ENCODE measurements around the gene FKBP15.
"Not testable (repeated sequence)": the region's sequence is repeated elsewhere in the genome, so short reads cannot be mapped to it uniquely, and the experiment has no call there.

The FKBP15 gene

DNA sequence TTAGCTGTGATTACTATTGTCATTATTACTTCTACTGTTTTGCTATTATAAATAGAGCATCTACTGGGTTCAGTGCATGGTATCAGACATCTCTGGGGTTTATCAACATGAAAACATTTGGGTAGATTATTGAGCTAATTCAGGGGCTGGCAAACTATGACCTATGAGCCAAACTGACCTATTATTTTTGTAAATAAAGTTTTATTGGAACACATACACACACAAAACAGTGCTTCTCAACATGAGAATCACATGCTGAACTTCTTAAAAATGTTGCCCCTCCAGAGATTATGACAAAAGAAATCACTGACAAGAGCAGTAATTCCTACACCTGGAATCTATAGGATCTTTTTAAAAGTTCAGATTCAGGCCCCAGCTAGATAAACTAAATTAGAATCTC lies 39.9 kb downstream of the FKBP15 start:
- no peak for DNase-seq

DNA sequence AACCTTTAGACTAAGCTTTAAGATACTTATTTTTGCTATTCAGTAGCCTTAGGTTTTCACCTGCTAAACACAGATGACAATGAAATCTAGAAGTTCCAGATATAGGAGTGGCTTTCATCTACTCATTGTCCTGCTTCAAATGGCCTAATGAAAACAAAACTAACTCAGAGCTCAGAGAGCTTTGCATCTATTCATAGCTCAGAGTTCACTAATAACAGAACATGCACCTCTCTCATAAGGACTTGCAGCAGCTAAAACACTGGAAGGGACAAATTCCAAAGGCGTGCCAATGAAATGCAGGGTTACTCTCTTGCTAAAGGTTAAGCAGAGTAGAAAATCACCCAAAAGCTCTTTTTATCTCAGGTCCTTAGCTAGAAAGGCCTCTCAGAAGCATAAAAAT lies 41.2 kb downstream of the FKBP15 start:
- no peak for DNase-seq

DNA sequence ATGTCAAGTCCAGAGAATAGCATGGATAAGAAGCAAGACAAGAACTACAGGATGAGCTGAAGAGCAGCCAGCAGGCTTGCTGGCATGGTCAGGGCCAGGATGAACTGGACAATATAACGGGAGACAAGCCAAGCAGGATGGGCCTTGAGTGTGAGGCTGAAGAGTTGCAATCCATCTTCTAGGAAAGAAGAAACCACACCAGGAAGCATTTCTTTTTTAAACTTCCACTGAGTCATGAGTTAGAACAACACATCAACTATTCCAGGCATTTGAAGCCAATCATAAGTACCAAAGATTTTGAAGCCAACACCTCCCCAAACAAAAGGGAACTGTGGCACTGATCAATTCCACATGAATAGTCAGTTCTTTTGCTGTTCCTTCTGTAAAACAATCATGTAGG lies 43.0 kb downstream of the FKBP15 start:
- DNase-seq, result no peak

DNA sequence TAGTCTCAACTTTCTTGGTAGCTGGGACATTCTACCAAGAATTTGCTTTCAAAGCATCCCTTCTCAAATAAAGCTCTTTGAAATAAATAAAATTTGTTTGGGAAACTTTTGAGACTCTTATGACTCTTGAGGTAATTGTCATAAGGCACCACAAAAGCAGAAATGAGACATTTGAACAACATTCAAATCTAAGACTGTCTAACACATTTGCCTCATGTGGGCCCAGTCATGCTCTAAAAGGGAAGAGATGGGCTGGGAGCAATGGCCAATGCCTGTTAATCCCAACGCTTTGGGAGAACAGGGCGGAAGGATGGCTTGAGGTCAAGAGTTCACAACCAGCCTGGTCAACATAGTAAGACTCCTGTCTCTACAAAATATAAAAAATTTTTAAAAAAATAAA lies 43.8 kb downstream of the FKBP15 start:
- no peak for DNase-seq

DNA sequence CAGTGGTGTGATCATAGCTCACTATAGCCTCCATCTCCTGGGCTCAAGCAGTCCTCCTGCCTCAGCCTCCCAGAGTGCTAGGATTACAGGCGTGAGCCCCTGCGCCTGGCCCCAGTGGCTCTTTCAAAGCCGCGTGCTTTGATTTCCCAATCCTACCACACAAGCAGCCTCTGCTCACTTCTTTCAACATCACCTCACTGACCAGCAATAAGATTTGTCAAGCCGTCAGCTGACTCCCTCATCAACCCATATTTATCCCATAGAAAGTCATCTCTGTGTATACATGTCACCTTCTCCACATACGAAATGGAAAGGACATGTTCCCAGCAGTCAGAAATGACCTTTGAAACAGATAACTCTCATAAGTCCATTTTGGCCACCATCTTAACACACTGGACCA lies 44.3 kb downstream of the FKBP15 start:
- DNase-seq, result no peak

DNA sequence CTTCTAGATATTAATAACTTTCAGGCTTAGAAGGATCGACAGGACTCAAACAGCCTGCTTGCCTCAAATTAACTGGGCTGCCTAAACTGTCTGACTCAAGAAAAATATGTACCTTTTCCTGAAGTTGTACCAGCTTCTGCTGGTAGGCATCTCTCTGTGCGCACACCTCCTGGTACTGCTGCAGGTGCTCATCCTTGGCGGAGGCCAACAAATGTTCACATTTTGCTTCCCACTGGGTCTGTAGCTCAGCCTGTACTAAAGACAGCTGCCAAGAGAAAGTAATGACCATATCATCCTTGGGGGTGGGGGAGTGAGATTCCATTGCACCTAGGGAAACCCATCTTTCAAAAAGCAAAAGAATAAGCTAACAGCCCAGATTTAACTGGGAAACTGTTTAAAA lies 47.7 kb downstream of the FKBP15 start:
- no peak for DNase-seq

DNA sequence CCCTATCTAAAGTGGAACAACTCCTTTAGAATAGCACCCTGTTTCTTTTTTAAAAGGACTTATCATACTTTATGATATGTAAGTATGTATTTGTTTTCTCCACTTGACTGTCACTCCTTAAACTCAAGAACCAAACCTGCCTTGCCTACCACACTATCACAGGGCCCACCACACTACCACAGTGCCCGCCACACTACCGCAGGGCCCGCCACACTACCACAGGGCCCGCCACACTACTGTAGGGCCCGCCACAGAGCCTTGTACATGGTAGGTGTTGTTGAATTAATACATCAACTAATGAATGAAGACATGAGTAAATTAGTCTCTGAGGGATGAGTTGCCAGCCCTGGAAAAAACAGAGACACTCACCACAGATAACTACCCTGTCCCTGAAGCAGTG lies 52.3 kb downstream of the FKBP15 start:
- DNase-seq, result no peak

DNA sequence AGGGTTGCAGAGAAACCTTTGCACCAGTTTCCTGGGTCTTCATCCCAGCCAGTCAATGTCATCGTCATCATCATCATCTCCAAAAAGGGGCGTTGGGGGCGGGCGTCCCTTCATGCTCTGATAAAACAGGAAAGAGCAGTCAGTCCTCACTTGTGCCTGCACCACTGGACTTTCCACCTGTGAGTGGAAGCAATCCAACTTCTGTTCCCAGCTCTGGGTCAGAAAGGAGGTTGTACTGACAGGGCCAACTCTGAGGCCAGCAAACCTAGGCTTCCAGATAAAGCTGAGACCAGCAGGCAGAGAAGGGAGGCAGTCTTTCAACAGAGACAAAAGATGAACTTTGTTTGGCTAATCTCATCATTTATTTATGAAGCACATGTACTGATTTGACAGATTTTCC lies 55.0 kb downstream of the FKBP15 start:
- DNase-seq, result no peak

DNA sequence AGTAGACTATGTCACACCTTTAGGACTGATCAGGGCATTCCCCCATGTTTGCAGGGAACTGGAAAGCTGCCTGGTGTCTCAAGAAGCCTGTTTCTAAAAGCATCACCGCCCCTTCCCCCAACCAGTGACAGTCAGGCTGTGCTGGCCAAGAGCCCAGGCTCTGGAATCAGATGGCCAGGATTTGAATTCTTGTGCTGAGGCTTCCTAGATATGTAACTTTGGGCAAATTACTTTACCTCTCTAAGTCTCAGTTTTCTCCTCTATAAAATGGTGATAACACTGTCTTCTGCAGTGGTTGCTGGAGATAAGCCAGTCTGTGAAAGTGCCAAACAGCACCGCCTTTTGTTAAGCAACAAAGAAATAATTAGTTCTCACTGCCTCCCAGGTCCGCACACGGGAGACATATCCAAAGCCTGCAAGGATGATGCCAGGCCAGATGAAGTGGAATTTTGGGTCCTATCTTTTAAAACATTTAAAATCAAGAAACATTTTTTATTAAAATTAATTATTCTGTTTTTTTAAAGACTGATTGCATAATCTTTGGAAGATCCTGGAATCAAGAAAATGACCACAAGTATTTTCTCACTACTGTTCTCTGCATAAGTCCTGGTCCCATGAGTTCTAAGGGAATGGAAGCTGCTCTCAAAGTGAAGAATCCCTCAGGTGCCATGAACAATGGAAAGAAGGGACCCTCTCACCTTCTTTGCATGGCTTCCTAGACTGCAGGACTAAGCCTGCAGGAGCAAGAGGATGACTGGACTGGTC lies 56.4 kb downstream of the FKBP15 start:
- no peak for DNase-seq

DNA sequence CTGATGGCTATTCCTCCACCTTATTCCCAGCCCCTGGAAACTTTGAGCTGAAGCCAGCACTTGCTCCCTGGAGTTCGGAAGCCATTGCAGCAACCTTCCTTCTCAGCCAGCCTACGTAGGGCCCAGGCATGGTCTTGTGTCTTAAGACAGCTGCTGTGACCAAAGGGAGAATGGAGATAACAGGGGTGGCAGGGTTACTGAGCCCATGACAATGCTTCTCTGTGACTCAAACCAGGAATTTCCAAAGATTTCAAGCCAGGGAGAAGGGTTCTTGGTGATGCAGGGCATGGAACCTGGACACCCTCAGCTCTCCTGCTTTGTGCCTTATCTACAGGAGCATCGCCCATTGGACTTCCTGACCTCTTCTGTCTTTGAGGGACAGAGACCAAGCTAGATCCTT lies 58.1 kb downstream of the FKBP15 start:
- no peak for DNase-seq

DNA sequence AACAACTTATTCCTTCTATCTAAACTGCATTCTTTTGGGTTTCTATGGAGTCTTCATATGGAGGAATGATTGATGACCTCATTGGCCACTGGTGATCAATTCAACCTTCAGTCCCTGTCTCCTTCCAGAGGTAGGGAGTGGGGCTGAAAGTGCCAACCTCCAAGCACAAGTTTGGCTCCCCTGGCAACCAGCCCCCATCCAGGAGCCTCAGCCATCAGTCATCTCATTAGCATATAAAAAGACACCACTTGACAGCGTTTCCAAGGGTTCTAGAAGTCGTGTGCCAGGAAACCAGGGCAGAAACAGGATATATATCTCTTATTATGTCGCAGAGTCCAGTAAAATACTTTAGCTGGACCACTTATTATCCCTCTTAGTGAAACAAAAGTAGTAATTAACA lies 60.5 kb downstream of the FKBP15 start:
- DNase-seq, result no peak

DNA sequence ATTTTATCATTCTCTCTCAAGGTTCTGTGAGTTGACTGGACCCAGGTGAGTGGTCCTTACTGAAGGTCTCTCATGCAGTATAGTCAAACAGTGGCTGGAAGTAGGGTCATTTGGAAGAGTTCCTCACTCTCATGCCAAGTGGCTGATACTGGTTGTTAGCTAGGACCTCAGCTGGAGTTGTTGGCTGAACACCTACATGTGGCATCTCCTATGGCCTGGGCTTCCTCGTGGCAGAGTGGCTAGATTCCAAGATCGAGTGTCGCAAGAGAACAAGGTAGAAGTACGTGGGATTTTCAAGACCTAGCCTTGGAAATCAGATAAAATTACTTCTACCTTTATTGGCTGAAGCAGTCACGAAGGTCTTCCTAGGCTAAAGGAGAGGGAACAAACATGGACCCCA lies 62.6 kb downstream of the FKBP15 start:
- no peak for DNase-seq

DNA sequence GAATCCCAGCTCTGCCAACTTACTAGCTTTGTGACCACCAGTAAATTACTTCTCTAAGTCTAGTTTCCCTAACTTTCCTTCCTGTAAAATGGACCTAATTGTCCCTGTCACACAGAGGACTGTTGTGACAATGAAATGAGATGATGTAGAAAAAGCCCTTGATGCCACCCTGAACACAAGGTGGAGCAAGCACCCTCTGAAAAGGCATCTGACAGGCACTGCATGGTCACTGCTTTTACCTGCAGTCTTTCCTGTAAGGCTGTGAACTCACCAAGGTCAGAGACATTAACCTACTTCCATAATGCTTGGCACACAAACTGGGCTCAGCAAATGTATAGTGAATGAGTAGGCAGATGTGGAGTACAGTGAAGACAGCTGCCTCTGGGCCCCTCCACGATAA lies 64.2 kb downstream of the FKBP15 start:
- no peak for DNase-seq

DNA sequence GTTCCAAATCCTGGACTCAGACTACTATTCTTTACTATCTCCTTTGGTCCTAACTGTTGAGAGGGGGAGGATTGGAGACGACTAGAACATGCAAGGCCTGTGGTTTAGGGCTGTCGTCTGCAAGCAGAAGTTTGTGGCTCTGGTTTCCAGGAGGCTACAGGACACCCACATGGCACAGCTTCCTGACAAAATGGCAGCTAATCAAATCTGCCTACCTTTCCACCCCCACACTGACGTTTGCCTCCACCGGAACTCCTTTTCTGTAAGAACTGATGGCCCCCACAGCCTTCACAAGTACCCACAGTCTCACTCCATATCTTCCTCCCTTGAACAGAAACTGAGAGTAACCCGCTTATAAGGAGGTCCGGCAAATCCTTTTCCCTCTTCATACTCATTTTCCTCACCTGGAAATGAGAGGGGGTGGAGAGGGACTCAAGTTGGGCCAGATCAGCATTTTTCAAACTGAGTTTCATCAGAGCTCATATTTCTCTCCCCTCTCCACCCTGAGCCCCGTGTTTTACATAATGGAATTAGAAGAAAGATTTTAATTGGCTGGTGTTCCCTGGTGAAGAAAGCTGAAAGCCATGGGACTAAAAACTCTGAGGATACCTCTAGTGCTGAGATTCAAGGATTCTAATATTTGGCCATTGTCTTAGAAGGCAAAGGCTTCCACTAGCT lies 65.0 kb downstream of the FKBP15 start:
- no peak for DNase-seq

DNA sequence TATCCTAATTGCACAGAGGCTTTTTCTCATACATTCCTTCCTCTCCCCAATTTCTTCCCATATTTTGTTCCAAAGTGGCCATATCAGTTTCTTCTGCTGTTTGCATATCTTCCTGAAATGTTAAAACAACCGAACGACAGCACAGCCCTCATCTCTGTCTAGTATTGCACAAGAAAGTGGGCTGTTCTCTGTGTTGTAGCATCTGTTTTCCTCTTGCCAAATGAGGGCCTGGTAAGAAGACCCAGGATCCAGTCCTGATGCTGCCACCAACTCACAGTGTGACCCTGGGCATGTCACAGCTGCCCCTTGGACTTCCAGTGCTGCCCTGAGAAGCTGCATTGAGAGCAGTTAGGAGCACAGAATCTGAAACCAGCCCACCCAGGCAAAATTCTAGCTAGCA lies 66.1 kb downstream of the FKBP15 start:
- DNase-seq, result no peak

DNA sequence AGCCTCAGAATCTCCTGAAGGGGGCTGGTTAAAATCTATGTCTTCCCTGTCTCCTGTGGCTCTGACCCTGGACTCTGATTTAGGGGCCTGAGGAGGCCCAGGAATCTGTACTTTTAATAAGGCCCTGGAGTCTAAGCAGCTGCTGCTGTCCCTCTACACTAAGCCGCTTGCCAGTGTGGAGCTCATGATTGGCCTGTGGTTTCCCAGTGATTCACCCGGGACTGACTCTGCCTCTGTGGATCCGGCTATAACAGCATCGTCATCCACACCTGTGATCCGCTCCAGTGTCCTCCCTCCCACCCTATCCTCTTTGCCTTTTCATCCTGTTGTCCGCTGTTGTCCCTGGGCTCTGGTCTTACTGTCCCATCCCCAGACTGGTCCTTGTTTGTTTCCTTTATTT lies 66.6 kb downstream of the FKBP15 start:
- no peak for DNase-seq

DNA sequence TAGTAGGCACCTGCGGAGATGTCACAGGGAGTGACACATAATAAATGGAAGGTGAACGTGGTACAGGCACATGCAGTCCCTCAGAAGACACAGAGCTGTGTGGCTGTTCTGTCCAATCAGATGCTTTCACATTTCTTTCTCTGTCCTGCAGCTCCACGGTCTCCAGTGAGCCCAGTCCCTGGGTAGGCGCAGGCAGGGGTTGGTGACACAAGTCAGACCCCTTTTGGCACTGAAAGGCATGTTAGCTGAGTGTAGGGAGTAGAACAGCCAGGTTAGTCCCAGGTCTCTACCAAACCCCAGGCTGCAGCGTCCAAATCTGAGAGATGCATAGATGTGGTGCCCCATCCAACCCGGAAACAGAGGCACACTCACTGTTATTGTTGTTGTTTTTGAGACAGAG lies 67.5 kb downstream of the FKBP15 start:
- DNase-seq, result no peak

DNA sequence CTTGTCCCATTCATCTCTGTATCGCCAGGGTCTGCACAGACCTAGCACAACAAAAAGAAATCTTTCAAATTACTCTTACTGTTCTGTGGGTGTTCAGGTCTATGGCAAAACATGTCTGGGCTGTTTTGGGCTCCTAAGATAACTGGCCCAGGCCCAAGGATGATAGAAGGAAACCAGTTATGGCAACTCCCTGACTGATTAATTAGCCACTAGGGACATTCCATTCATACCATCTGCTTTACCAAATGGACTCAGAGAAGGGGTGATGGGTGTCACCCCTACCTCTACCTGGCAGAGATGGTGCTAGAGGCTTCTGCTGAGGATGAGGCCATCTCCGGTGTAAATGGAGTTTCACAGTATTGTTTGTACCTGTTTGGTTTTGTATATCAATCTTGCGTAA lies 68.4 kb downstream of the FKBP15 start:
- DNase-seq, result no peak

DNA sequence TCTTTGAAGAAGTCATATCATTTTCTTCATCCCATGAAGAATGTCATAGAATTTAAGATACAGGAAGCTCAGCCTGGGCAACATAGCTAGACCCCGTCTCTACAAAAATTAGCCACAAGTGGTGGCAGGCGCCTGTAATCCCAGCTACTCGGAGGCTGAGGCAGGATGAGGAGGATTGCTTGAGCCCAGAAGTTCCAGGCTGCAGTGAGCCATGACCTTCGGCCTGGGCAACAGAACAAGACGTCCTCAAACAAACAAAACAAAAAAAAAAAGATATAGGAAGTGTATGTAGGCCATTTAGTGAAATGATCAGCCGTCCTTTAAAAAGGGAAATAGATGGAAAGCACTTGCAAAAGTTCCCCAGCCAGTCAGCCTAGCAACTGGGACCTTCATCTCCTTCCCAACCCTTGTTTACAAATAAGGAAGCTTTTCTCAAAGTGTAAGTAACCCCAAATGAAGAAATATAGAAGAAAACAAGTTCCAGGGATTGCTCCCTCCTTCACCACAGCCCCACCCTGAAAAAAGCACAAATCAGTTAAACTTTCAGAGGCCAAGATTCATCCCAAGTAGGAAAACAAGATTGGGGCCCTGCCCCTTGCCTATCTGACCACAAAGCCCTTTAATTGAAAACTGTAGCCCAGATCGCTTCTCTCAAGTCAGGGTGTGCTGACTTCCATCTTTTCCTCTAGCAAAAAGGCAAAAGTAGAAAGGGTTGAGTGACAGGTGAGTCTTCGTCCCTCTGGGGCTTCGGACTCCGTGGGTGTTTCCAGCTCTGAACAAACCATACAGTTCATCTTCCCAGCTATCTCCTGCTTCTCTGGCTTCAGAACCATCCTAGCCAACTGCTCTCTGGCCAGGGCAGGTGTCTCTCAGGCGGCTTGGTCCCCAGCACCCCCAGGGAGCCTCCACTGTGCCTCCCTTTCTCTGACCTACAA lies 69.1 kb downstream of the FKBP15 start:
- DNase-seq, result no peak

DNA sequence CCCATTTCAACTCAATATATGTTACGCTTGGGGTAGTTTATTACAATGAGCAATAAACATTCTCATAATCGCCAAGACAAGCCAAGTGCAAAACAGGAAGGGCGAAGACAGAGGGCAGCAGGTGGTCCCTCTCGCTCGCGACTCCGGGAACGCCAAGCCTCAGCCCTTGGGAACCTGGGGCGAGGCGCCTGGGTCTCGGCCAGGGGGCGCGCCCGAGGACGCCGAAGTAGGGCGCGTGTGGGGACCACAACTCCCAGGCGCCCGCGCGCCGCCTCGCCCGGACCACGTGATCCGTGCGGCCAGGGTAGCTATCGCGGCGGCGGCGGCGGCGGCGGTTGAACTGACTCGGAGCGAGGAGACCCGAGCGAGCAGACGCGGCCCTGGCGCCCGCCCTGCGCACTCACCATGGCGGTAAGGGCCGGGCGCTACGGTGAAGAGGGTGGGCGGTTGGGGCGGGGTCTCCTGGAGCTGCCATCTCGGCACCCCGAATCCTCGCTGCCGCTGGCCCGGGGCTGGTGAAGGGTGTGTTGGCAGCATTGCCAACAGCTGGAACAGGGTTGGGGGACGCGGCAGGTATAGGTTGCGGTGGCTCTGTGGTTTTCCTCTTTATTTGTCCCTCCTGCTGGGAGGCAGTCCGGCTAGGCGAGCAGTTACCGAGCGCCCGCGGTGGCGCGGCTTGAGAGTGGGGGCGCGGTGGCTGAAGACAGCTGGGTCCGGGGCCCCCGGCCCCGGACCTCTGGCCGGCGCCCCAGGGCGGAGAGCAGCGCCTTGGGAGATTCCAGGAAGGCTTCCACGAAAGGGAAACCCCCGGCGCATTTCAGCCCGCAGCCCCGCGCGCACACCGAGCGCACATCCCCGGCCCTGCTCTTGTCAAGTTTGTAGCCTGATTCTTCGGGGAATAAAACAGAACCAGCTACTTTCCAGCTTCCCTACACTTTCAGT lies 70.1 kb downstream of the FKBP15 start, which contains the start of gene SLC31A2:
Gene SLC31A2, plus strand, starts transcription at position 338 of the 942 bp plus-strand sequence. Its CDS starts 68 bp downstream, at position 406.
- DNase-seq, result peak; percentile 79

DNA sequence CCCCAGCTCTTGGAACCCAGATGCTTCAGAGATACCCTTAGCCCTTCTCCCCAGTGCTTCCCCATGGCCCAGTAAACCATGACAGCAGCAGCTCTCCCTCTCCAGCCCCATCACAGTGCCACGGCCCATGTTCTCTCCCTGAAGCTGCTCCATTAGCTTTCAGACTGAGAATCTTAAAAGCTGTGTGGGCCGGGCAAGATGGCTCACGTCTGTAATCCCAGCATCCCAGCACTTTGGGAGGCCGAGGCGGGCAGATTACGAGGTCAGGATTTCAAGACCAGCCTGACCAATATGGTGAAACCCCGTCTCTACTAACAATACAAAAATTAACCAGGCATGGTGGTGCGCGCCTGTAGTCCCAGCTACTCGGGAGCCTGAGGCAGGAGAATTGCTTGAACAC lies 71.5 kb downstream of the FKBP15 start:
- DNase-seq, result not testable (repeated sequence)

DNA sequence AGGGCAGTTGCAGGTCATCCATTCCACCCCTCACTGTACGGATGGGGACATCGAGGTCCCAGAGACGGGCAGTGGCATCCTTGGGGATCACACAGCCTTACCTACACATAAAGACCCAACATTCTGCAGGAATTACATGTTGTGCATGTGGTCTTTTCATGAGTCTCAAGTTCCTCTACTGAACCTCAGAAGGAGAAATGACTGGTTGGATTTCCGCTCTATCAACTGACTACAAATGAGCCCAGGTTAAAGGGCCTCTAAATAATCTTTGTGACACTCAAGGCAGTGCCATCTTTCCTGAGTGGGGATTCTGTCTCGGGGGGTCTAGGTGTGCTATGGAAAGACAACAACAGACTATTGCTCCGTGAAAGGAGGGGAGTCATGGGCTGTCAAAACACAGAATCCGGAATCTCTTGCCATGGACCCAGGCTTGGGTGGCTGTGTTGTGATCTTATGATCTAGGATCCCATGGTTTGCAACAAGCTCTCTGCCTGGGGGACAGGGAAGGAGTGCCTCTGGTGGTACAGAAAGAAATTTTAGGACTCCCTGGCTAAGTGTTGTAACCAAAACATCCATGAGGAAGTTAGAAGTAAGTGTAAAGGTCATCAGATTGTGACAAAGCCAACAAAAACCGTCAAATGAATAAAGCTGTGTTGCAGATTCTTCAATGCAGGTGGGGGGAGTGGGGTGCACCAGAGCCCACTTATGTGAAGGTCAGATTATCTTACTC lies 72.1 kb downstream of the FKBP15 start:
- no peak for DNase-seq

Measured in effector CD4-positive, alpha-beta T cell (primary cell).